ENCODE measurements around the gene SERPINA12.
"Not testable (repeated sequence)": the region's sequence is repeated elsewhere in the genome, so short reads cannot be mapped to it uniquely, and the experiment has no call there.

The SERPINA12 gene

GRCh38 chr14:94485944-94486841 is 23.1 kb downstream of the SERPINA12 start:
- DNase-seq: peak; percentile 69

GRCh38 chr14:94484481-94484880 is 24.8 kb downstream of the SERPINA12 start:
- DNase-seq: no peak

GRCh38 chr14:94483729-94484275 is 25.5 kb downstream of the SERPINA12 start:
- no peak for DNase-seq

GRCh38 chr14:94483071-94483451 is 26.2 kb downstream of the SERPINA12 start:
- DNase-seq: no peak

GRCh38 chr14:94482132-94483070 is 26.9 kb downstream of the SERPINA12 start:
- DNase-seq: not testable (repeated sequence)

GRCh38 chr14:94481468-94482131 is 27.7 kb downstream of the SERPINA12 start:
- DNase-seq: no peak

GRCh38 chr14:94480809-94481208 is 28.5 kb downstream of the SERPINA12 start:
- DNase-seq: no peak

GRCh38 chr14:94478420-94478819 is 30.8 kb downstream of the SERPINA12 start:
- DNase-seq: no peak

DNA sequence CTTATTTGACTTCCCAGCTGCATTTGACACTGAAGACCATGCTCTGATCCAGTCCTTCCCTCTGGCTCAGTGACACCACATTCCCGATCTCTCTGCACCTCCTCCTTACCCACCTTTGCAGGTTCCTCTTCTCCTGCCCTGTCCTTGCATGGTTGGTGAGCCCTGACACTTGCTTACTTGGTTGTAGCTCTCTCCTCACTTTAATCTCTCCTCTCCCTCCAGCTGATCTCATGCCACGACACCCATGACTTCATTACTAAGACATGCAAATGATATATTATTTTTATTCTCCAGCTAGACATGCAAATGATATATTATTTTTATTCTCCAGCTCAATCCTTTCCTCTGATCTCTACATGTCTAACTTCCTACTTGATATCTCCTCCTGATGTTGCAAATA is 33.2 kb downstream of the SERPINA12 start, which contains the start of gene SERPINA9:
SERPINA9 (minus strand) TSS at position 175 of the 400 bp plus-strand sequence. CDS start 6,357 bp downstream, outside the sequence.
- no peak for DNase-seq

GRCh38 chr14:94474581-94475031 is 34.7 kb downstream of the SERPINA12 start:
- DNase-seq: no peak

- DNase-seq: no peak
Measured at GRCh38 chr14:94473666-94474410, 35.4 kb downstream of the SERPINA12 start.

DNA sequence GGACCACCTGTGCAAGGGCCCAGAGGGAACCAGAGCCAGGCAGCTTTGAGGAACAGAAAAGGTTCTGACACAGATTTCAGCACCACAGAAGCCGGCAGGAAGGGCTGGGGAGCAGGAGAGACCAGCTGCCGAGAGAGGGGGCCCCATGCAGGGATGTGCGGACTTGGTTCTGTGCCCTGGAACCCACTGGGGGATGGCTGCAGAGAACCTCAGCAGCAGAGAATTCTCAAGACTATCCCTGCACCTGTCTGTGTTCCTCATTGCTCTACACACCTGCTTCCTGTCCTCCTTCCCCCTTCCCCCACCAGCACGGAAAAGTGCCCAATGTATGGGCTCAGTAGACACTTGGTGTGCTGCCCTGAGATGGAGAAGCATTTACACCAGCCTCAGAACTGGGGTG is 36.4 kb downstream of the SERPINA12 start:
- no peak for DNase-seq

GRCh38 chr14:94471045-94471444 is 38.2 kb downstream of the SERPINA12 start:
- DNase-seq: no peak

DNA sequence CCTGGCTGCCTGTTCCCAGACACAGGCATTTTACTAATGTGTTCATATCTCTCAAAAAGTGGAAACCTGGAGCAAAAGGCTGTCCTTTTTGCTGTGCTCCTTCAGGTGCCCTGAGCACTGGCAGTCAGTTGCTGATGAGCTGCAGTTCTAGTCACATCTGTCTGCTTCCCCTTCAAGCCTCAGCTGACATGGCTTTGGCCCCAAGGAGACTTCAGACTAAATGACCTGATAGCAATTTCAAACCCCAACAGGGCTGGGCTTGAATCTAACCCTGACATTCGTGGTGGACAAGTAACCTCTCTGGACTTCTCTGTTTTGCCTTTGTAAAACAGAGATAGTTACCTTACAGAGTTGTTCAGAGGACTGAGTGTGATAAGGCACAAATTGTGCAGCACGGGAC is 39.0 kb downstream of the SERPINA12 start:
- no peak for DNase-seq

GRCh38 chr14:94469261-94469660 is 40.0 kb downstream of the SERPINA12 start:
- DNase-seq: no peak

- DNase-seq: no peak
Measured at GRCh38 chr14:94467728-94468520, 41.3 kb downstream of the SERPINA12 start.

GRCh38 chr14:94466706-94467370 is 42.4 kb downstream of the SERPINA12 start:
- no peak for DNase-seq

- DNase-seq: no peak
Measured at GRCh38 chr14:94465042-94465441, 44.2 kb downstream of the SERPINA12 start.

DNA sequence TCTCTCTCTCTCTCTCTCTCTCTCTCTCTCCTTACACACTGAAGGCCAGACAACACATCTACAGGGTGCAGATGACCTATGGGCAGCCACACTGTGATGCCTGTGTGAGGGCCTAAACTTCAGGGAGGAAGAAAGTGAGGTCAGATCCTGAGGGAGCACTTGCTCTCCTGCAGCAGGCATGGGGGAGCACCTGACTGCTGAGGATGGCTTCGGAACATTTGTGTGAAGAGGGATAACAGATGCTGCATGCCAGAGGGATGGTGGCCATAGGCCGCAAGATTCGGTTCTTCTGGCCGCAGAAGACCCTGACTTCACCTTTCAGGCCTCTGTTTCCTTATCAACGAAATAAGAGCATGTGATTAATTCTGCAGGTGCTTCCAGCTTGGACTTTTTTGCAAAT is 45.0 kb downstream of the SERPINA12 start:
- no peak for DNase-seq
